GM12801 (cell line): Measurements from ENCODE around the gene FRAS1.

Source experiments
- CTCF ChIP-seq: IDR thresholded peaks from one replicate; pipeline ENCODE4 v1.5.1; 2011; ENCODE audit warnings: control low read depth; ENCODE audit not compliant: insufficient read length; ENCODE audit errors: extremely low read depth

FRAS1 gene

GRCh38 chr4:78247536-78248285 is 190.6 kb downstream of the FRAS1 start:
- no peak for TF ChIP-seq CTCF

GRCh38 chr4:78250500-78250899 is 193.4 kb downstream of the FRAS1 start:
- no peak for TF ChIP-seq CTCF

- no peak for TF ChIP-seq CTCF
These were observed 197.8 kb downstream of the FRAS1 start for GRCh38 chr4:78254893-78255292.

- no peak for TF ChIP-seq CTCF
These were observed 207.9 kb downstream of the FRAS1 start for GRCh38 chr4:78265006-78265405.

- TF ChIP-seq CTCF: no peak
These were observed 210.7 kb downstream of the FRAS1 start for GRCh38 chr4:78267790-78268189.

- no peak for TF ChIP-seq CTCF
These were observed 211.5 kb downstream of the FRAS1 start for GRCh38 chr4:78268597-78268996.

GRCh38 chr4:78286281-78286680 is 229.2 kb downstream of the FRAS1 start:
- TF ChIP-seq CTCF: no peak
